Measurements from ENCODE around the gene ZNF669. TPM values are rescaled to one million over a fixed set of nuclear protein-coding genes. Genes with fewer than 3 reads are reported as not detected.

ZNF669 gene
- polyA plus RNA-seq, 3 donors: 5.1 to 8.9 (median 8.9) TPM

- Mint-ChIP-seq H3K27me3 (ENCODE audit: low read depth in 3 of 3) (peaks cover 45 to 65% (median 58%) of the 10 kb centered on the region in 3 donors), H3K4me1 (peaks cover 10% of the 10 kb centered on the region), H3K27ac (peak overlapping the region in 1 of 7 donors; percentile 21), H3K4me3 (peak overlapping the region in 1 of 2 donors; percentile 76), H3K9me3 (peaks cover 3 to 23% (median 17%) of the 10 kb centered on the region in 7 donors), H3K36me3 (peaks cover 5 to 7% of the 10 kb centered on the region in 2 donors)
- H2AFZ ChIP-seq (ENCODE audit: insufficient read depth, low read depth, low read length, poor library complexity, severe bottlenecking): no peak overlapping the region
- 81% methylated on average over 4 of the region's 5 CpGs for WGBS (ENCODE audit: insufficient coverage)
- peaks cover 25 to 56% of the 10 kb centered on the region in 2 donors for H3K27me3 ChIP-seq (ENCODE audit: control insufficient read depth in 2 of 2, insufficient read depth in 2 of 2, low read length in 2 of 2)
- H3K4me2 ChIP-seq (replicated peaks; ENCODE audit: extremely low read depth, low read length, poor library complexity, severe bottlenecking): no peak overlapping the region
- H3K79me2 ChIP-seq (ENCODE audit: insufficient read depth, low read length): no peaks in the 10 kb centered on the region
- H4K20me1 ChIP-seq (ENCODE audit: insufficient read depth, low read length): no peaks in the 10 kb centered on the region
- intact Hi-C loops (cut with micrococcal nuclease): no loop called here
- peaks cover 0 to 13% of the 10 kb centered on the region in 2 donors for H3K9me3 ChIP-seq (replicated peaks in 1 of 2; ENCODE audit: control insufficient read depth in 1 of 2, insufficient read depth in 1 of 2, low read length in 2 of 2)
- no peak overlapping the region for H3K9ac ChIP-seq (ENCODE audit: insufficient read depth, low read length, poor library complexity, severe bottlenecking)
- peaks cover 12 to 18% of the 10 kb centered on the region in 2 donors for H3K4me1 ChIP-seq (ENCODE audit: control insufficient read depth in 1 of 2, insufficient read depth in 2 of 2, low read length in 2 of 2)
- H3K27ac ChIP-seq (ENCODE audit: low read depth in 1 of 2, low read length in 2 of 2): no peak overlapping the region
- no peaks in the 10 kb centered on the region for H3K36me3 ChIP-seq (replicated peaks in 1 of 2; ENCODE audit: control insufficient read depth in 1 of 2, insufficient read depth in 2 of 2, low read length in 2 of 2)
- no peak for DNase-seq
- H3K4me3 ChIP-seq (replicated peaks in 1 of 3; ENCODE audit: low read depth in 2 of 3, low read length in 3 of 3): no peak overlapping the region
- no peak for TF ChIP-seq CTCF (IDR thresholded peaks at IDR 0.05)
Measured at GRCh38 chr1:247113094-247113497, 8.9 kb upstream of the ZNF669 start.

GRCh38 chr1:247112479-247112781 is 8.3 kb upstream of the ZNF669 start:
- H3K27ac Mint-ChIP-seq: peak overlapping the region in 1 of 7 donors; percentile 25
- Histone ChIP-seq H4K20me1 (ENCODE audit: insufficient read depth, low read length) (no peaks in the 10 kb centered on the region), H3K27me3 (ENCODE audit: control insufficient read depth in 2 of 2, insufficient read depth in 2 of 2, low read length in 2 of 2) (peaks cover 25 to 56% of the 10 kb centered on the region in 2 donors), H3K79me2 (ENCODE audit: insufficient read depth, low read length) (no peaks in the 10 kb centered on the region), H3K36me3 (replicated peaks in 1 of 2; ENCODE audit: control insufficient read depth in 1 of 2, insufficient read depth in 2 of 2, low read length in 2 of 2) (no peaks in the 10 kb centered on the region), H3K9me3 (replicated peaks in 1 of 2; ENCODE audit: control insufficient read depth in 1 of 2, insufficient read depth in 1 of 2, low read length in 2 of 2) (peaks cover 0 to 13% of the 10 kb centered on the region in 2 donors), H3K4me1 (ENCODE audit: control insufficient read depth in 1 of 2, insufficient read depth in 2 of 2, low read length in 2 of 2) (peaks cover 12 to 18% of the 10 kb centered on the region in 2 donors), H3K4me3 (replicated peaks in 1 of 3; ENCODE audit: low read depth in 2 of 3, low read length in 3 of 3) (peak overlapping the region in 1 of 3 experiments; percentile 75), H3K9ac (ENCODE audit: insufficient read depth, low read length, poor library complexity, severe bottlenecking) (peak overlapping the region; percentile 65), H3K27ac (ENCODE audit: low read depth in 1 of 2, low read length in 2 of 2) (no peak overlapping the region), H2AFZ (ENCODE audit: insufficient read depth, low read depth, low read length, poor library complexity, severe bottlenecking) (peak overlapping the region; percentile 83), H3K4me2 (replicated peaks; ENCODE audit: extremely low read depth, low read length, poor library complexity, severe bottlenecking) (peak overlapping the region; percentile 88)
- H3K9me3 Mint-ChIP-seq: peaks cover 3 to 25% (median 17%) of the 10 kb centered on the region in 7 donors
- H3K4me1 Mint-ChIP-seq: peaks cover 10% of the 10 kb centered on the region
- intact Hi-C loops (cut with micrococcal nuclease): no loop called here
- H3K27me3 Mint-ChIP-seq (ENCODE audit: low read depth in 3 of 3): peaks cover 46 to 69% (median 60%) of the 10 kb centered on the region in 3 donors
- peaks cover 5 to 7% of the 10 kb centered on the region in 2 donors for H3K36me3 Mint-ChIP-seq
- DNase-seq: no peak
- H3K4me3 Mint-ChIP-seq: peak overlapping the region; percentile 16 to 76
- 73% methylated on average over 8 of the region's 9 CpGs for WGBS (ENCODE audit: insufficient coverage)
- TF ChIP-seq CTCF (IDR thresholded peaks at IDR 0.05): no peak
